ENCODE data around the gene KCNK4. TPM values are rescaled to one million over a fixed set of nuclear protein-coding genes. Genes with fewer than 3 reads are reported as not detected.

Gene KCNK4
- polyA plus RNA-seq, 3 donors, result not detected

DNA sequence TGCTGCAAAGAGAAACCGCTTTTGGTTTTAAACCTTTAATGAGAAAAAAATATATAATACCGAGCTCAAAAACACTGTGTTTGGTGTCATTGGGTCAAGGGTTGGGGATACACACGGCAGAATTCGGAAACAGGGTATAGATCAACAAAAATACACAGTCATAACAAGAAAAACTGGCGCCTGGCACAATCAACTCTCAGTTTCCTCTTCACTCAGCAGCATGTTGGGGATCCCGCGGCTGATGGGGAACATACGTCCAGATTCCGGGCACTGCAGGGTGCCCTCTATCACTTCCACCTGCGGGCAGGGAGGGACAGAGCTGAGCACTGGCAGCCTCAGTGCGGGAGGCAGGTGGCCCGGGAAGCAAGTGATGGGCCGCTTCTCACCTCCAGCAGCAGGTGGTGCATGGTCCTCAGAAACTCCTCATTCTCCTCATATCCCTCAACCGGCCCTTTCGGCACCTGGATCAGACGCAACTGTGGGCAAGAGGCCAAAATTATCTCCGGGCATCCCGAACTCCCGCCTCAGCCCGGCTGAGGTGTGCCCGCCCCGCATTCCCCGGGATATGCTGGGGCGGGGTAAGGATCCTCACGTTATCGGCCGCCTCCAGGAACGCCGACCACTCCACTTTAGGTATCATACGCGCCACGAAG is 25.7 kb downstream of the KCNK4 start:
- DNase-seq, result no peak
- Histone ChIP-seq H3K27ac (ENCODE audit: low read depth in 1 of 2, low read length in 2 of 2) (peak overlapping the region; percentile 96 to 97), H4K20me1 (ENCODE audit: insufficient read depth, low read length) (peaks cover 44% of the 10 kb centered on the region), H3K79me2 (ENCODE audit: insufficient read depth, low read length) (peaks cover 20% of the 10 kb centered on the region), H3K4me2 (replicated peaks; ENCODE audit: extremely low read depth, low read length, poor library complexity, severe bottlenecking) (peak overlapping the region; percentile 95), H3K9ac (ENCODE audit: insufficient read depth, low read length, poor library complexity, severe bottlenecking) (peak overlapping the region; percentile 83), H3K36me3 (replicated peaks in 1 of 2; ENCODE audit: control insufficient read depth in 1 of 2, insufficient read depth in 2 of 2, low read length in 2 of 2) (peaks cover 46 to 56% of the 10 kb centered on the region in 2 donors), H3K4me1 (ENCODE audit: control insufficient read depth in 1 of 2, insufficient read depth in 2 of 2, low read length in 2 of 2) (peaks cover 28 to 43% of the 10 kb centered on the region in 2 donors), H3K9me3 (replicated peaks in 1 of 2; ENCODE audit: control insufficient read depth in 1 of 2, insufficient read depth in 1 of 2, low read length in 2 of 2) (no peaks in the 10 kb centered on the region), H2AFZ (ENCODE audit: insufficient read depth, low read depth, low read length, poor library complexity, severe bottlenecking) (peak overlapping the region; percentile 82), H3K4me3 (replicated peaks in 1 of 3; ENCODE audit: low read depth in 2 of 3, low read length in 3 of 3) (peak overlapping the region; percentile 49 to 91 (median 69)), H3K27me3 (ENCODE audit: control insufficient read depth in 2 of 2, insufficient read depth in 2 of 2, low read length in 2 of 2) (no peaks in the 10 kb centered on the region)
- Mint-ChIP-seq H3K27me3 (ENCODE audit: low read depth in 3 of 3) (no peaks in the 10 kb centered on the region), H3K9me3 (no peaks in the 10 kb centered on the region), H3K36me3 (peaks cover 44 to 62% of the 10 kb centered on the region in 2 donors), H3K4me1 (peaks cover 37% of the 10 kb centered on the region), H3K27ac (peak overlapping the region; percentile 98 to 99 (median 99)), H3K4me3 (peak overlapping the region; percentile 88 to 94)
- TF ChIP-seq CTCF (IDR thresholded peaks at IDR 0.05), result no peak
- 4% methylated on average over 28 of the region's 32 CpGs for WGBS (ENCODE audit: insufficient coverage)
- intact Hi-C loops (cut with micrococcal nuclease), result loop anchor here (1.0 to 5.0 kb wide), 2 partner anchors 11 to 41 kb away; partner anchors contain the start of genes RPS6KA4 (in 2 of the 2) and ESRRA (in 1 of the 2)

DNA sequence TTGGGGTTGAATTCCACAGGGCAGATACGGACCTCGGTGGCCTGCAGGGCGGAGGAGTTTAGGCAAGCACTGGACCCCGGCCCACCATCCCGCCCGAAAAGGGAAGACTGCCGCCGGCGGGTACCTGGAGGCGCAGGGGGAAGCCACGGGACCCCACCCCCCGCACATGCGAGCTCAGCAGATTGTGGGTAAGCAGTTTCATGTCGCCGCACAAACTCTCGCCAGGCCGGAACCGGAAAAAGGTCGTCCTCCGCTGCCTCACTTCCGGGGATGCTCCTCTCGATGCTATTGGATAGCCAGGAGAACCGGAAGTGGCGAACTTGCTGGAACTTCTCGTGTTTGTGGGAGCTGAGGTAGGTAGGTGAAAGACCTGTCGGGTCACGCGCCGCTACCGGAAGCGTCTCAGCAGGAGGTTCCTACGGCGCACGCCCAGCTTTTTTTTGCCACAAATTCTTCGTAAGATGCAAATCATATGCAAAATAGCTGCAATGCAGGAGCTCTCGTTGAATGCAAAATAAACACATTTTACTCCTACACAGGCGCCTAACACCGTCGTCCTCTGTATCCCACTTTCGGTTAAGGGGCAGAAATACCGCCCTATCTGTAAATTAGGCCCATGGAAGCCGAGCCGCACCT is 26.3 kb downstream of the KCNK4 start, which contains the start of gene TRMT112:
TRMT112 (minus strand) TSS at position 235 of the 636 bp plus-strand sequence; CDS start at position 202, 33 bp downstream.
- WGBS (ENCODE audit: insufficient coverage), result under 1% methylated on average over 42 of the region's 43 CpGs
- peak within 1 kb of the TSS; percentile 51 to 93 (median 91) for H3K4me3 ChIP-seq (replicated peaks in 1 of 3; ENCODE audit: low read depth in 2 of 3, low read length in 3 of 3)
- peak within 1 kb of the TSS; percentile 88 to 94 for H3K4me3 Mint-ChIP-seq
- H3K9me3 Mint-ChIP-seq, result no peaks in the 10 kb centered on the region
- no peaks in the 10 kb centered on the region for H3K27me3 Mint-ChIP-seq (ENCODE audit: low read depth in 3 of 3)
- H3K4me1 ChIP-seq (ENCODE audit: control insufficient read depth in 1 of 2, insufficient read depth in 2 of 2, low read length in 2 of 2), result peaks cover 28 to 43% of the 10 kb centered on the region in 2 donors
- peak within 1 kb of the TSS; percentile 83 for H3K9ac ChIP-seq (ENCODE audit: insufficient read depth, low read length, poor library complexity, severe bottlenecking)
- peak; percentile 95 to 98 (median 98) for DNase-seq
- H3K27ac Mint-ChIP-seq, result peak within 1 kb of the TSS; percentile 98 to 99 (median 99)
- intact Hi-C loops (cut with micrococcal nuclease), result loop anchor here (1.0 to 5.0 kb wide), 2 partner anchors 12 to 40 kb away; partner anchors contain the start of genes RPS6KA4 (in 2 of the 2) and ESRRA (in 1 of the 2)
- H2AFZ ChIP-seq (ENCODE audit: insufficient read depth, low read depth, low read length, poor library complexity, severe bottlenecking), result peak within 1 kb of the TSS; percentile 82
- H3K79me2 ChIP-seq (ENCODE audit: insufficient read depth, low read length), result peaks cover 16% of the 10 kb centered on the region
- H3K36me3 Mint-ChIP-seq, result peaks cover 47 to 62% of the 10 kb centered on the region in 2 donors
- peaks cover 41% of the 10 kb centered on the region for H4K20me1 ChIP-seq (ENCODE audit: insufficient read depth, low read length)
- no peaks in the 10 kb centered on the region for H3K27me3 ChIP-seq (ENCODE audit: control insufficient read depth in 2 of 2, insufficient read depth in 2 of 2, low read length in 2 of 2)
- peak within 1 kb of the TSS; percentile 95 for H3K4me2 ChIP-seq (replicated peaks; ENCODE audit: extremely low read depth, low read length, poor library complexity, severe bottlenecking)
- H3K36me3 ChIP-seq (replicated peaks in 1 of 2; ENCODE audit: control insufficient read depth in 1 of 2, insufficient read depth in 2 of 2, low read length in 2 of 2), result peaks cover 48 to 60% of the 10 kb centered on the region in 2 donors
- no peak for TF ChIP-seq CTCF (IDR thresholded peaks at IDR 0.05)
- H3K4me1 Mint-ChIP-seq, result peaks cover 36% of the 10 kb centered on the region
- H3K9me3 ChIP-seq (replicated peaks in 1 of 2; ENCODE audit: control insufficient read depth in 1 of 2, insufficient read depth in 1 of 2, low read length in 2 of 2), result no peaks in the 10 kb centered on the region
- peak within 1 kb of the TSS; percentile 96 to 97 for H3K27ac ChIP-seq (ENCODE audit: low read depth in 1 of 2, low read length in 2 of 2)
